VCaP (cell line): Measurements from ENCODE around the gene FKBP4.

Experiments used
- H3K27ac ChIP-seq: fragments of 450-650 bp; 2 replicates; pipeline ENCODE4 v1.5.1; 2017
- CTCF ChIP-seq: fragments of 450-650 bp; conservative IDR thresholded peaks from 2 replicates; pipeline ENCODE4 v1.5.1; 2017; ENCODE audit warnings: mild to moderate bottlenecking, moderate library complexity

FKBP4 gene

DNA sequence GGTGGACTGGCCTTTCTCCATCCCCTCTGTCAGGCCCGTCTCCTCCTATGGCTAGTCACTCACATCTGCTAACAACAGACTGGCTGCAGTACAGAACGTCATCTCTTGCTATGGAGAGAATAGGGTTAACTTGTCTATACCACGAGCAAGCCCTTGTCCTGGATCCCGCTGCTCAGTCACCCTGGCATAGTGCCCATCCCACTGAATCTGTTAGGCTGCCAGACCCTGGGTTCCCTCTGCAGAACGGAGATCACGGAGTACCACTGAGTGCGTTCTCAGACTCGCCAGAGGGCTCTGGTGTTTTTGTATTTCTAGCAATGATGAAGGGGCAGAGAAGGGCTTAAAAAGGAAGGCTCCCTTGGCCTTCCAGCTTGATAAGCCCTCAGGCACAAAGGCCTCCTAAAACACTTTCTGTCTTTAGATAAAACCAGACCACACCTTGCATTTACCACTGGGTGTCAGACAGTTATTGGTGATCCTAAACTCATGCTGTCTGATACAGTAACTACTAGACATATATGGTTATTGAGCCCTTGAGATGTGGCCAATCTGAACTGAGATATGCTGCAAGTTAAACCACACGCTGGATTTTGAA, 46.4 kb downstream of the FKBP4 start:
- no peak overlapping the region for H3K27ac ChIP-seq
- TF ChIP-seq CTCF = no peak

DNA sequence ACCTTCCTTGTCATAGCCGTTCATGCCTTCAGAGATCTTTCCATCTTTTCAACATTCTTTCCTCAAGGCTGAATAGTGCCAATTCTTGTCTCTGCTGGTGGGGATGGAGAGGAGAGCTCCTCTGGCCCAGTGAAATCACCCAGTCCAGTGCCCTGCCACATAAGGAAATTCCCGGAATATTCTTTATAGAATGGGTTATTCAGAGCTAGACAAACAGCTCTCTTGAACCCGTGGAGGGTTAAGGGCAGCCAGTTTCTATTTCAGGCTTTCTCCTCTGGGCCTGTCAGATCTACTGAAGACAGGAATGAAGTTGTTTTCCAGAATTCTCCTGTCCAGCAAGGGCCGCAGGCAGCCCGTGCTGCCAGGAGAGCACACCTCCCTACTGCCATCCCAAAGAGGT, 48.2 kb downstream of the FKBP4 start:
- TF ChIP-seq CTCF = no peak
- no peak overlapping the region for H3K27ac ChIP-seq

GRCh38 chr12:2844786-2845185, 50.0 kb downstream of the FKBP4 start:
- no peak overlapping the region for H3K27ac ChIP-seq
- no peak for TF ChIP-seq CTCF

GRCh38 chr12:2845280-2845679, 50.5 kb downstream of the FKBP4 start:
- TF ChIP-seq CTCF = no peak
- no peak overlapping the region for H3K27ac ChIP-seq

DNA sequence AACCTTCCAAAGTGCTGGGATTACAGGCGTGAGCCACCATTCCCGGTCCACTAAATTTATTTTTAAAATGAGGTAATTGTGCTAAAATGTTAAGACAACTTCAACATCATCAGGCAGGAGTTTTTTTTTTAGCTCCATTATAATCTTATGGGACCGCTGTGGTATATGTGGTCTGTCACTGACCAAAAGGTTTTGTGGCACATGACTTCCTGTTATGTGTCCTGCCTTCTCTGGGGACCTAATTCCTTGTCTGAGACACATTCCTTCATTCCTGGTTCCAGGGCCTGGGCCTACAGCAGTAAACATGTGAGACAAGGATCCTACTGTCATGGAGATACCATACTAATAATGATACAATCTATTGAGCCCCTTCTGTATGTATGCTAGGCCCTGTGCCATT, 57.2 kb downstream of the FKBP4 start:
- H3K27ac ChIP-seq = no peak overlapping the region
- TF ChIP-seq CTCF = no peak

- TF ChIP-seq CTCF = peak; percentile 78
- no peak overlapping the region for H3K27ac ChIP-seq
Observed at GRCh38 chr12:2853626-2854025, 58.9 kb downstream of the FKBP4 start.
